Transverse colon (tissue), 3 donors: ENCODE data around the gene AKAIN1.

Source experiments
- CTCF ChIP-seq, 5 experiments: fragments of 200-600 bp in 3 of 5; fragments of 450-650 bp in 2 of 5; sonication (generic) in 3 of 5; IDR thresholded peaks; 1 replicate in 2 of 5; 2 replicates in 3 of 5; pipeline ENCODE4 v1.5.1; 2016 to 2017; ENCODE audit warnings: antibody characterized with exemption in 5 of 5, inconsistent platforms in 3 of 5, mild to moderate bottlenecking in 2 of 5, moderate library complexity in 1 of 5
- POLR2A ChIP-seq: fragments of 450-650 bp; IDR thresholded peaks from one replicate; pipeline ENCODE4 v1.6.1; 2016; ENCODE audit warnings: antibody characterized with exemption, mild to moderate bottlenecking, moderate library complexity

GRCh38 chr18:5214583-5215351, 17.7 kb upstream of the AKAIN1 start:
- TF ChIP-seq CTCF (IDR thresholded peaks at IDR 0.05): no peak
- no peak for TF ChIP-seq POLR2A
